Endodermal cell (in vitro differentiated cells): ENCODE results near the gene OSBPL5. TPM values are rescaled to one million over a fixed set of nuclear protein-coding genes. Genes with fewer than 3 reads are reported as not detected.
A peak's percentile ranks its signal among the peaks of the same experiment; 100 is the strongest.

Source experiments
- DNase-seq: peaks from one replicate; pipeline ENCODE4 v3.0.0-alpha.2; 2017
- H3K27ac ChIP-seq: 2 replicates; pipeline ENCODE4 v1.5.1; 2013; ENCODE audit warnings: mild to moderate bottlenecking, low read depth, low read length, moderate library complexity
- H3K27me3 ChIP-seq: 2 replicates; pipeline ENCODE4 v1.6.1; 2013; ENCODE audit warnings: mild to moderate bottlenecking, low read length, moderate library complexity; ENCODE audit not compliant: insufficient read depth, control insufficient read depth, poor library complexity, severe bottlenecking
- H3K36me3 ChIP-seq: 2 replicates; pipeline ENCODE4 v1.7.0; 2013; ENCODE audit warnings: mild to moderate bottlenecking, low read length, moderate library complexity; ENCODE audit not compliant: control insufficient read depth, insufficient read depth
- H3K4me1 ChIP-seq: one replicate; pipeline ENCODE4 v1.7.0; 2013; ENCODE audit warnings: low read length; ENCODE audit not compliant: control insufficient read depth, insufficient read depth
- H3K4me3 ChIP-seq: 2 replicates; pipeline ENCODE4 v1.5.1; 2013; ENCODE audit warnings: mild to moderate bottlenecking, low read length, moderate library complexity
- H3K9ac ChIP-seq: 2 replicates; pipeline ENCODE4 v1.6.1; 2013; ENCODE audit warnings: mild to moderate bottlenecking, low read length, moderate library complexity; ENCODE audit not compliant: poor library complexity, severe bottlenecking; ENCODE audit errors: extremely low read depth
- H3K9me3 ChIP-seq: 2 replicates; pipeline ENCODE4 v1.6.1; 2013; ENCODE audit warnings: mild to moderate bottlenecking, low read length, moderate library complexity; ENCODE audit not compliant: control insufficient read depth
- H3K27ac Mint-ChIP-seq: 2 replicates; pipeline ENCODE4 v1.8.0; 2020; ENCODE audit warnings: mixed read lengths
- H3K27me3 Mint-ChIP-seq: 2 replicates; pipeline ENCODE4 v1.8.0; 2021; ENCODE audit warnings: mild to moderate bottlenecking, mixed read lengths; ENCODE audit not compliant: insufficient read depth
- H3K36me3 Mint-ChIP-seq: 2 replicates; pipeline ENCODE4 v1.8.0; 2020; ENCODE audit warnings: low read depth, mixed read lengths
- H3K4me1 Mint-ChIP-seq: 2 replicates; pipeline ENCODE4 v1.8.0; 2020; ENCODE audit warnings: mixed read lengths
- H3K4me3 Mint-ChIP-seq: 2 replicates; pipeline ENCODE4 v1.8.0; 2020; ENCODE audit warnings: mild to moderate bottlenecking, moderate library complexity, mixed read lengths
- H3K9me3 Mint-ChIP-seq: 2 replicates; pipeline ENCODE4 v1.8.0; 2020; ENCODE audit warnings: mild to moderate bottlenecking, mixed read lengths
- CTCF ChIP-seq: fragments of 200-600 bp; sonication (generic); conservative IDR thresholded peaks from 2 replicates; pipeline ENCODE4 v1.5.0; 2021; ENCODE audit warnings: antibody characterized with exemption, mild to moderate bottlenecking
- WGBS, 2 experiments: methylation state at CpG; one replicate each; pipeline versions ENCODE4 v1.1.5 to v1.1.7; 2013; ENCODE audit warnings: missing lambda C conversion rate in 2 of 2, mixed read lengths in 1 of 2; ENCODE audit not compliant: insufficient coverage in 1 of 2, insufficient read length in 1 of 2; 5-methylcytosine and 5-hydroxymethylcytosine counted together
- total RNA-seq, 2 donors: library from RNA; stranded (reverse); fragmentation: NEBNext Ultra II Directional in 1 of 2; extraction: Animal tissue kit (Norgen Biotek cat#: 25700) in 1 of 2; gene quantifications; 2 replicates in 1 of 2; 3 replicates in 1 of 2; pipeline ENCODE4 v1.2.1, GENCODE V29; 2021

The OSBPL5 gene
- total RNA-seq, 2 donors from 2014 or later: 1.2 to 4.8 TPM

- H3K36me3 Mint-ChIP-seq: peaks cover 3% of the 10 kb centered on the region
- TF ChIP-seq CTCF: no peak
- no peak overlapping the region for H3K27ac Mint-ChIP-seq
- H3K36me3 ChIP-seq: no peaks in the 10 kb centered on the region
- no peak overlapping the region for H3K27ac ChIP-seq
- no peaks in the 10 kb centered on the region for H3K27me3 ChIP-seq
- no peaks in the 10 kb centered on the region for H3K9me3 Mint-ChIP-seq
- no peak for DNase-seq
- H3K4me3 Mint-ChIP-seq: no peak overlapping the region
- H3K4me1 ChIP-seq: no peaks in the 10 kb centered on the region
- no peak overlapping the region for H3K4me3 ChIP-seq
- no peaks in the 10 kb centered on the region for H3K9me3 ChIP-seq
- no peaks in the 10 kb centered on the region for H3K4me1 Mint-ChIP-seq
- H3K9ac ChIP-seq: no peak overlapping the region
- WGBS, 2 experiments: 74 to 78% methylated on average over 11 to 16 of the region's 16 CpGs
- peaks cover 30% of the 10 kb centered on the region for H3K27me3 Mint-ChIP-seq
These were observed 37.3 kb downstream of the OSBPL5 start for GRCh38 chr11:3127706-3128355.

DNA sequence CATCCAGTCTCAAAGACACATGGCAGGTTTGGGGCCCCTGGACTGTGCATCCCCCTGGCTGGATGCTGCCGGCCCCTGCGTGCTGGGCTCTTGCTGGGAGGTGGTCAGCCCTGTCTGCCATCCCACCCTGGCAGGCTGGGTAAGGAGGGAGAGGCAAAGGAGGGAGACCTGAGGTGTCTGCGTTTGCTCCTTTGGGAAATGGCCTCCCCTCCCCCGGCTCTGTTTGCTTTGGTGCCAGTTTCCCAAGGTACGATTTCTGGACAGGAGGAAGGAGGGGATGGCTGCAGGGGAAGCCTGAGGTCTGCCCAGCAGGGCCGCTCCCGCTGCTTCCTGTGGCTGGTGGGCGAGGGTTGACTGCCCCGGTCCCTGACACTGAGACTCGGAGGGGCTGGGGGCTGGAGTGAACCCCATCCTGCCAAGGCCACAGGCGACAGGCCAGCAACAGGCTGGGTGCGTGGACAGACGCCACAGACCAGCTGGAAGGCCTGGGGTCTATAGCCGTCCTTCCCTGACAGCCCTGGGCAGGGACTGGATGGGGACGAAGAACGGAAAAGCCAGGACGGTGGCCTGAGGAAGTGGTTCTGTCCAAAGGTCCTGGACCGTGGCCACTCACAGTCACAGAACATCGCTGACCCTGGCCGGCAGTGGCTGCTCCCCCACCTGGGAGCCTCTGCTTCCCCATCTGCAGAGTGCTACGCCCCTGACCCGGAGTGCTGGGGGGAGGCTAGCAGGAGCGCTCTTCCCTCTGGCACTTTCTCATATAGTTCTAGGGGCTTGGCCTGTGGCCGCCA lies 38.0 kb downstream of the OSBPL5 start:
- DNase-seq: peak; percentile 40
- Mint-ChIP-seq H3K27me3 (peaks cover 22% of the 10 kb centered on the region), H3K4me1 (no peaks in the 10 kb centered on the region), H3K27ac (no peak overlapping the region), H3K4me3 (no peak overlapping the region), H3K9me3 (no peaks in the 10 kb centered on the region), H3K36me3 (peaks cover 3% of the 10 kb centered on the region)
- no peaks in the 10 kb centered on the region for H3K27me3 ChIP-seq
- no peaks in the 10 kb centered on the region for H3K4me1 ChIP-seq
- H3K4me3 ChIP-seq: no peak overlapping the region
- no peaks in the 10 kb centered on the region for H3K9me3 ChIP-seq
- 87 to 94% methylated on average over 12 to 24 of the region's 24 CpGs for WGBS, 2 experiments
- H3K9ac ChIP-seq: no peak overlapping the region
- H3K27ac ChIP-seq: no peak overlapping the region
- TF ChIP-seq CTCF: no peak
- no peaks in the 10 kb centered on the region for H3K36me3 ChIP-seq

GRCh38 chr11:3126207-3126865 lies 38.8 kb downstream of the OSBPL5 start:
- Mint-ChIP-seq H3K27ac (no peak overlapping the region), H3K36me3 (peaks cover 3% of the 10 kb centered on the region), H3K27me3 (peaks cover 20% of the 10 kb centered on the region), H3K4me1 (no peaks in the 10 kb centered on the region), H3K9me3 (no peaks in the 10 kb centered on the region), H3K4me3 (no peak overlapping the region)
- Histone ChIP-seq H3K27ac (no peak overlapping the region), H3K27me3 (no peaks in the 10 kb centered on the region), H3K9ac (no peak overlapping the region), H3K4me1 (no peaks in the 10 kb centered on the region), H3K36me3 (no peaks in the 10 kb centered on the region), H3K9me3 (no peaks in the 10 kb centered on the region), H3K4me3 (no peak overlapping the region)
- 93 to 94% methylated on average over 8 to 21 of the region's 21 CpGs for WGBS, 2 experiments
- DNase-seq: peak; percentile 31
- TF ChIP-seq CTCF: no peak
